Activated CD8-positive, alpha-beta memory T cell treated with anti-CD3 and anti-CD28 coated beads, Interleukin-2, amount 50 U/mL, for 48 hours (primary cell): Measurements from ENCODE around the gene MEIOB.
A peak's percentile ranks its signal among the peaks of the same experiment; 100 is the strongest.

Experiments
- DNase-seq: peaks from one replicate; pipeline ENCODE4 v3.0.0-alpha.2; 2020

The MEIOB gene

DNA sequence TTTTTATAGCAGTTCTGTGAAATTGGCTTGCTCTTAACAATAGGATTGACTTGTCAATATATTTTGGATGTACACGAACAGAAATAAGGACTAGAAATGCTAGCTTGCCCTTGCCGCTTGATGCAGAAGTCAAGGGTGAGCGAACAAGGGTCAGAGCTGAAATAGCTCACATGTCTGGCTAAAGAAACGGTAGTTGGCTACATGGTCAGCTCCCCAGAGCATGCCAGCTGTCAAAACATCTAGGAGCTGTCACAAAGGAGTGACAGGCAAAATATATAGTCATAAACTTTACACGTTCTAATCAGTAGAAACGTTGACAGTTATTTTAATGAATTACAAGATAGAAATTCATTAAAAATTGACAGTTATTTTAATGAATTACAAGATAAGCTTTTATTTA is 2.9 kb upstream of the MEIOB start:
- no peak for DNase-seq

GRCh38 chr16:1870365-1871082 is 1.4 kb downstream of the MEIOB start:
- DNase-seq = peak; percentile 13

DNA sequence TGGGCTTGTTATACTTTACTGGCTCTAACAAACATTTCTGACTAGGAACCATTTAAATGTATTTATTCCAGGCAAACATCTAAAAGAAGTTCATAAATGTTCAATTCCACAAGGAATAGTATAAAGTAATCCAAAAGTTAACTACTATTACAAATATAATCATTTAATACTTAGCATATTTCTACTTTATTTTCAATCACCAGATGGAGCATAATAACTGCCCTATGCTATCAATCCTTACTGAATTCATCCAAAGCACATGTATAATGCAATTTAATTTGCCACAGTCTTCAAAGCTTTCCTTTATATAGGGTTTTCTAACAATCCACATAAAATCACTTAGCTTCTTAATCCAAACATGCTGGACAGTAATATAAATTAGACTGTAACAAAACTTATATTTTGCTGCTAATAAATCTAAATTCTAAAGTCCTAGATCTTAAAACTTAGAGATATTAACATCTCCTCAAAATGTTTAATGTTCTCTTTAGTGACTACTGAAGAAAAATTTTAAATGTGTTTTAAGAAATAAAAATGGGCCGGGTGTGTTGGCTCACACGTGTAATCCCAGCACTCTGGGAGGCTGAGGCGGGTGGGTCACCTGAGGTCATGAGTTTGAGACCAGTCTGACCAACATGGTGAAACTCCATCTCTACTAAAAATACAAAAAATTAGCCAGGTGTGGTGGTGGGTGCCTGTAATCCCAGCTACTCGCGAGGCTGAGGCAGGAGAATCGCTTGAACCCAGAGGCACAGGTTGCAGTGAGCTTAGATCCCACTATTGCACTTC is 5.9 kb downstream of the MEIOB start:
- DNase-seq = peak; percentile 2

- DNase-seq = no peak
Measured at GRCh38 chr16:1863681-1864460, 8.1 kb downstream of the MEIOB start.

DNA sequence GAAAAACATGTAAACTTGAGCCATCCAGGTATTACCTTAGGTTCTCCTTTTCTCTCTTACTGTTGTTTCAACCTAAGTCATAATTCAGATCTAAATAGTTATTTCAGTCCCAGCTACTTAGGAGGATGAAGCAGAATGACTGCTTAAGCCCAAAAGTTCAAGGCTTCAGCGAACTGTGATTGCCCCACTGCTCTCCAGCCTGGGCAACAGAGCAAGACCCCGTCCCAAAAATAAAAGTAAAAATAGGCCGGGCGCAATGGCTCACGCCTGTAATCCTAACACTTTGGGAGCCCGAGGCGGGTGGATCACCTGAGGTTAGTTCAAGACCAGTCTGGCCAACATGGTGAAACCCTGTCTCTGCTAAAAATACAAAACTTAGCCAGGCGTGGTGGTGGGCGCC is 9.6 kb downstream of the MEIOB start:
- DNase-seq = no peak

DNA sequence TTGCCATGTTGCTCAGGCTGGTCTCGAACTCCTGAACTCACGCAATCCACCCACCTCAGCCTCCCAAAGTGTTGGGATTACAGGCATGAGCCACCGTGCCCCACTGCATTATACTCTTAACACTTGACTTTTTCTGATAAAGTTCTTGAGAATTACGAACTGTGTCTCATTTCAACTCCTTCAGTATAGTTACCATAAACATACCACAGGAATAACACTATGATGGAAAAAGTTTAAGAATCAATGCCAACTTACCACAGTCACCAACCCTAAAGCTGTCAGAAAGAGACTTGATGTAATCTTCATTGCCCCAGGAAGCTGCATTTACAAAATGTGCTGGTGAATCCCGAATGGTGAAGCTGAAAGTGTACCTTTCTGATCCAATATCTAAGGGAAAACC is 10.2 kb downstream of the MEIOB start:
- no peak for DNase-seq

- no peak for DNase-seq
Measured at GRCh38 chr16:1859650-1860049, 12.3 kb downstream of the MEIOB start.

DNA sequence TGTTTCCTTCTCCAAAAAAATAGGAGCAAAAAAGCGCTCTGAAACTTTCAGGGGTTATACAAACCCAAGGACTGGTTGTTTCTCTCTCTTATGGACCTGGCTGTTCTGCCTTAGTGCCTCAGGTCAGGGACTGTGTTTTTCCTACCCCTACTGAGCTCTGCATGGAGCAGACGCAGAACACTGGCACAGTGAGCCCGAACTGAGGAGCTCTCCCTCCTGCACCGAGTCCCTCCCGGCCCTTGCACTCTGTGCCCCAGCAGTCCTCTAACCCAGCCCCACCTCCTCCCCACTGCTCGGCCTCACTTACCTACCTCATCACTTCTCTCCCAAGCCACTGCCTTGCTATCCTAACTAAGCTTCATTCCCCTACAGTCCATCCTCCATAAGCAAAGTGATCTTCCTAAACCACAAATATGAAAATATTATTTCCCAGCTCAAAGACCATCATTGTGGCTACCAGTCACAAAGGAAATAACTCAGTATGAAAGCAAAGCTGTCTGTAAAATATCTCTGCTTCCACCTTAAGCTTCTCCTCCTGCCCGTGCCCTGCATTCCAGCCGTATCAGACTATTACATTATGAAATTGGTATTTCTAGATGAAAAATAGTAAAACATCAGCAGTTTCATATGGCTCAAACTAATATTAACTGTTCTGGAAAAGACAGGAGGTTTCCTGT is 13.6 kb downstream of the MEIOB start:
- DNase-seq = no peak

DNA sequence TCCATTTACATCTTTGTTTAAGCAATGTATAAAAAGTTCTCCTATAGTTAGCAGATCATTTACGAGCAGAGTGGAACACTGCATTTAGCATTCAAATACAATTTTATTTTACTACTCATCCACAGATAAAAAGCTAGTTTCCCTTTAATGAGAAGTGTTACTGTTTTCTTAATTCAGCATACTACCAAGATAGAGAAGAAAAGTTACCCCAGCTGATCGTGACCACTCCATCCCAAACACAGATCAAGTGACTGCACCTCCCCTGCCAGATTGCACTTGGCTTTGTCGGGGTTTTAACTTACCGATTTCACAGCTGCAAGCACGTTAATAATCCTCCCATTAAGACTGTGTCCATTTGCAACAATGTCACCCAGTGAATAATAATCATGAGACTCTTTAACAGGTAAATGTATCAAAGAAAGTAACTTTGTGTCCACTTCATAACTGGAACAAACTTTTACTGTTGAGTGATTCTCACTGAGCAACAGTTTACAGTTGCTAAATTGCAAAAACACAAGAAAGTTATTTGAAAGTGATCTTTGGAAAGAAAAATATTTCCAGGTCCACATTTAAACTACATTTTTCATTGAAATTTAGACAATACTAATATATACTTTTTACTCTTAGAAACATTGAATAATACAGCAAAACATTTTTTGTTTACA is 14.4 kb downstream of the MEIOB start:
- DNase-seq = no peak

DNA sequence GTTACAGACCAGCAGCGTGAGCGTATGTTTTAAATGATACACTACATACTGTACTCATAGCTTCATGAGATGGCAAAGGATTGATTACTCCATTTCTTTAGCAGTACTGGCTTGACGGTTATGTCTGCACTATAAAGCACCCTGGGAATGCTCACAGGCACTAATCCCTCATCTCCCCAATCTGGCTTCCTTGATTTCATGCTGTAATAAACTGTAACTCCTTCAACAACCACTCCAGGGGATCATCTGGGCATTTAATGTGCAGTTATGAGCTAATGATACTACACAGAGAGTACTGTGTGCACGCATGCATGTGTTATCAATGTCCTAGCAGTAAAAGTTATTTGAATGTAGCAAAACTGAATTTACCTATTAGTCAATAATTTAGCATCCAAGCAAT is 20.2 kb downstream of the MEIOB start:
- no peak for DNase-seq

GRCh38 chr16:1850981-1851380 is 21.0 kb downstream of the MEIOB start:
- DNase-seq = no peak

DNA sequence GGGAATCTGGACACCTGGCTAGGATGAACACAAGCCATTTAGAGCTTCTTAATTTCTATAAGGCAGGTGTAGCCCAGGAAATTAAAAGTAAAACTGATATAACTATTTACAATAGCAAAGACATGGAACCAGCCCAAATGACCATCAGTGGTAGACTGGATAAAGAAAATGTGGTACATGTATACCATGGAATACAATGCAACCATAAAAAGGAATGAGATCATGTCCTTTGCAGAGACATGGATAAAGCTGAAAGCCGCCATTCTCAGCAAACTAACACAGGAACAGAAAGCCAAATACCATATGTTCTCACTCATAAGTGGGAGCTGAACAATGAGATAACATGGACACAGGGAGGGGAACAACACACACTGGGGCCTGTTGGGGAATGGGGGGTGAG is 25.5 kb downstream of the MEIOB start:
- DNase-seq = no peak

GRCh38 chr16:1845985-1846384 is 26.0 kb downstream of the MEIOB start:
- no peak for DNase-seq

GRCh38 chr16:1839554-1839953 is 32.4 kb downstream of the MEIOB start:
- DNase-seq = no peak

- DNase-seq = no peak
Measured at GRCh38 chr16:1834096-1834495, 37.9 kb downstream of the MEIOB start.

- no peak for DNase-seq
Measured at GRCh38 chr16:1832838-1833454, 39.0 kb downstream of the MEIOB start.

GRCh38 chr16:1831186-1832075 is 40.5 kb downstream of the MEIOB start:
- peak; percentile 26 for DNase-seq

- no peak for DNase-seq
Measured at GRCh38 chr16:1830213-1830612, 41.8 kb downstream of the MEIOB start.

DNA sequence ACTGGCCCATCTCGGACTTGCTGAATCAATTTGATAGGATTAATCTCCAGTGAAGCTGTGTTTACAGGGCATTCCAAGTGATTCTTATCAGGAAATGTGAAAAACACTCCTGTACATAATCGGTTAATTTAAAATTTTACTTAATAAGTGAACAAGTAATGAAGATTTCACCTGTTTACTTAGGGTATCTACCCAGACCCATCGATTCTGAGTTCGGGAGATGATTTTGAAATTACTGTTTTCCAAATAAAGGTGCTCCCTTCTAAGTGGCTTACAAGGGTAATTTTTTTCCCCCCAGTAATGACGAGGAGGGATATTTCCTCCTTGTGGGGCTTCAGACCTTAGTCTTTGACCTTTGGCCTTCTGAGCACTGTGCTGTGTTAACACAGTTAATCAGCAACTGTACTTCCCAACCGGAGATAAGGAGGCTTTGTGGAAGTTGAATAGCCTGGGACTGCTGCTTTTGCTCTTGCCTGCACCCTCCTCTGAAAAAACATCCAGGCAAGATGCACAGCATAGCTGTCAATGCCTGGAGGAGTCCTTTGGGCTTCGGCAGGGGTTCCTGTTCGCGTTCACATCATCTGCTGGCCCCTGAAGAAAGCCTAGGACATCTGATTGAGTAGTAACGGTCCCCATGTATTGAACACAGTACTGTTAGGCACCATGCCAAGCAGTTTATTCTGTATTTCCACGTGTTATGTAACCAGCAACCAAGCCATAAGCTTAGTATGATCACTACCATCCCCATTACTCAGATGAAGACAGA is 43.1 kb downstream of the MEIOB start:
- DNase-seq = peak; percentile 15
